GM12872 (cell line): Measurements from ENCODE around the gene FBXO11.

Experiments
- TF ChIP-seq, protein P1 (sequence below): IDR thresholded peaks from 3 replicates; pipeline ENCODE4 v1.5.1; 2011; ENCODE audit warnings: low read depth, mild to moderate bottlenecking, low read length, moderate library complexity; ENCODE audit not compliant: insufficient read depth

The FBXO11 gene

GRCh38 chr2:47741637-47742036 lies 164.7 kb downstream of the FBXO11 start:
- TF ChIP-seq, protein P1, sequence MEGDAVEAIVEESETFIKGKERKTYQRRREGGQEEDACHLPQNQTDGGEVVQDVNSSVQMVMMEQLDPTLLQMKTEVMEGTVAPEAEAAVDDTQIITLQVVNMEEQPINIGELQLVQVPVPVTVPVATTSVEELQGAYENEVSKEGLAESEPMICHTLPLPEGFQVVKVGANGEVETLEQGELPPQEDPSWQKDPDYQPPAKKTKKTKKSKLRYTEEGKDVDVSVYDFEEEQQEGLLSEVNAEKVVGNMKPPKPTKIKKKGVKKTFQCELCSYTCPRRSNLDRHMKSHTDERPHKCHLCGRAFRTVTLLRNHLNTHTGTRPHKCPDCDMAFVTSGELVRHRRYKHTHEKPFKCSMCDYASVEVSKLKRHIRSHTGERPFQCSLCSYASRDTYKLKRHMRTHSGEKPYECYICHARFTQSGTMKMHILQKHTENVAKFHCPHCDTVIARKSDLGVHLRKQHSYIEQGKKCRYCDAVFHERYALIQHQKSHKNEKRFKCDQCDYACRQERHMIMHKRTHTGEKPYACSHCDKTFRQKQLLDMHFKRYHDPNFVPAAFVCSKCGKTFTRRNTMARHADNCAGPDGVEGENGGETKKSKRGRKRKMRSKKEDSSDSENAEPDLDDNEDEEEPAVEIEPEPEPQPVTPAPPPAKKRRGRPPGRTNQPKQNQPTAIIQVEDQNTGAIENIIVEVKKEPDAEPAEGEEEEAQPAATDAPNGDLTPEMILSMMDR, result no peak

GRCh38 chr2:47741101-47741500 lies 165.2 kb downstream of the FBXO11 start:
- TF ChIP-seq, protein P1, result no peak
